HepG2 (cell line): ENCODE data around the gene SP7. TPM values are rescaled to one million over a fixed set of nuclear protein-coding genes. Genes with fewer than 3 reads are reported as not detected.

Experiments
- ARID5B ChIP-seq: IDR thresholded peaks from 2 replicates; pipeline ENCODE4 v1.4.0; 2020; ENCODE audit warnings: mild to moderate bottlenecking, missing genetic modification reagents
- ATRX ChIP-seq: sonication (generic); formaldehyde crosslinking; IDR thresholded peaks from 2 replicates; pipeline ENCODE4 v1.4.0; 2020; ENCODE audit warnings: missing genetic modification reagents, borderline replicate concordance
- ELF4 ChIP-seq: sonication (generic); formaldehyde crosslinking; IDR thresholded peaks from 2 replicates; pipeline ENCODE4 v1.5.0; 2020; ENCODE audit warnings: missing genetic modification reagents, mild to moderate bottlenecking, moderate library complexity, borderline replicate concordance
- HOXD1 ChIP-seq: sonication (generic); formaldehyde crosslinking; IDR thresholded peaks from 2 replicates; pipeline ENCODE4 v1.5.0; 2020; ENCODE audit warnings: missing genetic modification reagents
- MEIS1 ChIP-seq: sonication (generic); formaldehyde crosslinking; IDR thresholded peaks from 2 replicates; pipeline ENCODE4 v1.9.0; 2021; ENCODE audit warnings: mild to moderate bottlenecking, missing genetic modification reagents, moderate library complexity, borderline replicate concordance
- NFYC ChIP-seq: IDR thresholded peaks from 2 replicates; pipeline ENCODE4 v1.6.1; 2016; ENCODE audit warnings: missing genetic modification reagents, missing compliant biosample characterization
- POGZ ChIP-seq: sonication (generic); formaldehyde crosslinking; IDR thresholded peaks from 2 replicates; pipeline ENCODE4 v1.4.0; 2020; ENCODE audit warnings: mild to moderate bottlenecking, missing genetic modification reagents
- SALL1 ChIP-seq: sonication (generic); formaldehyde crosslinking; IDR thresholded peaks from 2 replicates; pipeline ENCODE4 v1.8.0; 2022; ENCODE audit warnings: mild to moderate bottlenecking, missing genetic modification reagents
- SIX1 ChIP-seq: sonication (generic); formaldehyde crosslinking; IDR thresholded peaks from 2 replicates; pipeline ENCODE4 v1.4.0; 2020; ENCODE audit warnings: missing genetic modification reagents, borderline replicate concordance
- SP4 ChIP-seq: sonication (generic); formaldehyde crosslinking; IDR thresholded peaks from 2 replicates; pipeline ENCODE4 v1.8.1; 2023; ENCODE audit warnings: mild to moderate bottlenecking, missing genetic modification reagents
- TBX3 ChIP-seq: fragments of 450-650 bp; IDR thresholded peaks from 2 replicates; pipeline ENCODE4 v1.6.1; 2017; ENCODE audit warnings: antibody characterized with exemption, mild to moderate bottlenecking, inconsistent platforms, borderline replicate concordance
- XBP1 ChIP-seq: sonication (generic); formaldehyde crosslinking; IDR thresholded peaks from 2 replicates; pipeline ENCODE4 v1.5.0; 2020; ENCODE audit warnings: missing genetic modification reagents
- ZBTB7A ChIP-seq: sonication (generic); formaldehyde crosslinking; IDR thresholded peaks from 2 replicates; pipeline ENCODE4 v1.8.0; 2022; ENCODE audit warnings: mild to moderate bottlenecking, missing genetic modification reagents
- ZNF101 ChIP-seq: sonication (generic); formaldehyde crosslinking; IDR thresholded peaks from 2 replicates; pipeline ENCODE4 v1.4.0; 2020; ENCODE audit warnings: mild to moderate bottlenecking, low read depth, missing genetic modification reagents, borderline replicate concordance
- ZNF224 ChIP-seq: sonication (generic); formaldehyde crosslinking; IDR thresholded peaks from 2 replicates; pipeline ENCODE4 v1.5.0; 2020; ENCODE audit warnings: mild to moderate bottlenecking, missing genetic modification reagents
- ZNF382 ChIP-seq: sonication (generic); formaldehyde crosslinking; IDR thresholded peaks from 2 replicates; pipeline ENCODE4 v1.5.0; 2020; ENCODE audit warnings: missing genetic modification reagents, mild to moderate bottlenecking, borderline replicate concordance
- ZNF567 ChIP-seq: sonication (generic); formaldehyde crosslinking; IDR thresholded peaks from 2 replicates; pipeline ENCODE4 v1.8.1; 2023; ENCODE audit warnings: mild to moderate bottlenecking, missing genetic modification reagents, borderline replicate concordance
- ZNF710 ChIP-seq: sonication (generic); formaldehyde crosslinking; IDR thresholded peaks from 2 replicates; pipeline ENCODE4 v1.5.0; 2020; ENCODE audit warnings: mild to moderate bottlenecking, missing genetic modification reagents, borderline replicate concordance
- polyA plus RNA-seq, 8 experiments: library from polyadenylated mRNA; depleted of rRNA in 3 of 8; stranded (reverse) in 7 of 8; unstranded in 1 of 8; fragments of >200 nt; fragmentation: Illumina TruSeq in 4 of 8; extraction: Trizol in 4 of 8; gene quantifications; 2 replicates each; pipeline versions ENCODE4 v1.2.1 to v1.2.3, GENCODE V29; 2011 to 2016; ENCODE audit warnings: low read depth in 4 of 8, missing spikeins in 1 of 8, mixed read lengths in 1 of 8; ENCODE audit not compliant: insufficient read depth in 1 of 8
- total RNA-seq, 5 experiments: library from RNA; depleted of rRNA; stranded (reverse); fragments of >200 nt; fragmentation: Illumina TruSeq; extraction: Trizol; gene quantifications; 2 replicates each; pipeline ENCODE4 v1.2.3, GENCODE V29; 2016; ENCODE audit warnings: low read depth in 1 of 5
- TF ChIP-seq, protein P1 (sequence below): sonication (generic); formaldehyde crosslinking; conservative IDR thresholded peaks from 2 replicates; pipeline ENCODE4 v1.4.0; 2020; ENCODE audit warnings: missing genetic modification reagents
- TF ChIP-seq, protein P2 (sequence below): sonication (generic); formaldehyde crosslinking; IDR thresholded peaks from 2 replicates; pipeline ENCODE4 v1.8.1; 2023; ENCODE audit warnings: missing genetic modification reagents, mild to moderate bottlenecking, borderline replicate concordance
- TF ChIP-seq, protein P3 (sequence below): IDR thresholded peaks from 2 replicates; pipeline ENCODE4 v1.6.1; 2018; ENCODE audit warnings: missing genetic modification reagents

Gene SP7
- total and polyA plus RNA-seq, 2 of the 13 experiments (the other 11 are each of a cell fraction or from before 2014, with no cell fraction given), result not detected

- TF ChIP-seq, protein P1, sequence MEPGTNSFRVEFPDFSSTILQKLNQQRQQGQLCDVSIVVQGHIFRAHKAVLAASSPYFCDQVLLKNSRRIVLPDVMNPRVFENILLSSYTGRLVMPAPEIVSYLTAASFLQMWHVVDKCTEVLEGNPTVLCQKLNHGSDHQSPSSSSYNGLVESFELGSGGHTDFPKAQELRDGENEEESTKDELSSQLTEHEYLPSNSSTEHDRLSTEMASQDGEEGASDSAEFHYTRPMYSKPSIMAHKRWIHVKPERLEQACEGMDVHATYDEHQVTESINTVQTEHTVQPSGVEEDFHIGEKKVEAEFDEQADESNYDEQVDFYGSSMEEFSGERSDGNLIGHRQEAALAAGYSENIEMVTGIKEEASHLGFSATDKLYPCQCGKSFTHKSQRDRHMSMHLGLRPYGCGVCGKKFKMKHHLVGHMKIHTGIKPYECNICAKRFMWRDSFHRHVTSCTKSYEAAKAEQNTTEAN (CRISPR knock-in tag), result no peak
- no peak for TF ChIP-seq ZNF710
- TF ChIP-seq SP4 (CRISPR knock-in tag), result peak; percentile 99
- TF ChIP-seq ZNF382 (CRISPR knock-in tag), result no peak
- TF ChIP-seq ARID5B (CRISPR knock-in tag), result peak; percentile 4; the same call in 1 of the 2 replicates
- TF ChIP-seq NFYC (CRISPR knock-in tag), result peak; percentile 97
- peak; percentile 57 for TF ChIP-seq POGZ (CRISPR knock-in tag)
- 0 out of 2 replicates have a peak, but pooled peaks have one; percentile 21 for TF ChIP-seq SALL1 (CRISPR knock-in tag)
- TF ChIP-seq HOXD1, result no peak
- TF ChIP-seq XBP1 (CRISPR knock-in tag), result no peak
- TF ChIP-seq MEIS1, result 0 out of 2 replicates have a peak, but pooled peaks have one; percentile 45
- no peak for TF ChIP-seq ZBTB7A (CRISPR knock-in tag)
- no peak for TF ChIP-seq ATRX (CRISPR knock-in tag)
- TF ChIP-seq ZNF101 (CRISPR knock-in tag), result no peak
- TF ChIP-seq ZNF224, result no peak
- no peak for TF ChIP-seq ZNF567 (CRISPR knock-in tag)
- TF ChIP-seq TBX3, result peak; percentile 80; the same call in 1 of the 2 replicates
- 0 out of 2 replicates have a peak, but pooled peaks have one; percentile 9 for TF ChIP-seq ELF4
- no peak for TF ChIP-seq SIX1 (CRISPR knock-in tag)
- TF ChIP-seq, protein P2, sequence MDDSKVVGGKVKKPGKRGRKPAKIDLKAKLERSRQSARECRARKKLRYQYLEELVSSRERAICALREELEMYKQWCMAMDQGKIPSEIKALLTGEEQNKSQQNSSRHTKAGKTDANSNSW (CRISPR knock-in tag), result no peak
- TF ChIP-seq, protein P3, sequence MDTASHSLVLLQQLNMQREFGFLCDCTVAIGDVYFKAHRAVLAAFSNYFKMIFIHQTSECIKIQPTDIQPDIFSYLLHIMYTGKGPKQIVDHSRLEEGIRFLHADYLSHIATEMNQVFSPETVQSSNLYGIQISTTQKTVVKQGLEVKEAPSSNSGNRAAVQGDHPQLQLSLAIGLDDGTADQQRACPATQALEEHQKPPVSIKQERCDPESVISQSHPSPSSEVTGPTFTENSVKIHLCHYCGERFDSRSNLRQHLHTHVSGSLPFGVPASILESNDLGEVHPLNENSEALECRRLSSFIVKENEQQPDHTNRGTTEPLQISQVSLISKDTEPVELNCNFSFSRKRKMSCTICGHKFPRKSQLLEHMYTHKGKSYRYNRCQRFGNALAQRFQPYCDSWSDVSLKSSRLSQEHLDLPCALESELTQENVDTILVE (CRISPR knock-in tag), result peak; percentile 5
Observed at GRCh38 chr12:53379389-53380103, 43.4 kb upstream of the SP7 start (continued).
